WTC11 (cell line): ENCODE results near the gene FOXN3. TPM values are rescaled to one million over a fixed set of nuclear protein-coding genes. Genes with fewer than 3 reads are reported as not detected.

ENCODE experiments used
- ATAC-seq: fragments of 200-7000 bp; cut with Tn5 transposase; 2 replicates; pipeline ENCODE4 v1.10.0; 2021; ENCODE audit warnings: mild to moderate bottlenecking, moderate library complexity
- CTCF ChIA-PET: fragments of 300-600 bp; sonication (Branson Sonifier 250); formaldehyde crosslinking; loops from one replicate; lab custom pipeline; 2021; ENCODE audit warnings: antibody characterized with exemption; lab: Charles Lee
- POLR2A ChIA-PET: fragments of 350-600 bp; sonication (Branson Sonifier 250); formaldehyde crosslinking; loops from one replicate; lab custom pipeline; 2021; ENCODE audit warnings: antibody characterized with exemption; lab: Charles Lee
- DNase-seq: peaks from one replicate; pipeline ENCODE4 v3.0.0; 2021; ENCODE audit warnings: low spot score
- H3K27ac Mint-ChIP-seq: 2 replicates; pipeline ENCODE4 v1.8.0; 2021; ENCODE audit warnings: mixed read lengths
- H3K27me3 Mint-ChIP-seq: 2 replicates; pipeline ENCODE4 v1.8.0; 2021; ENCODE audit warnings: low read depth, mild to moderate bottlenecking, moderate library complexity, mixed read lengths
- H3K36me3 Mint-ChIP-seq: 2 replicates; pipeline ENCODE4 v1.8.0; 2021; ENCODE audit warnings: mixed read lengths
- H3K4me1 Mint-ChIP-seq: 2 replicates; pipeline ENCODE4 v1.8.0; 2022; ENCODE audit warnings: mixed read lengths
- H3K4me3 Mint-ChIP-seq: 2 replicates; pipeline ENCODE4 v1.8.0; 2021; ENCODE audit warnings: mild to moderate bottlenecking, moderate library complexity, mixed read lengths
- H3K9me3 Mint-ChIP-seq: 2 replicates; pipeline ENCODE4 v1.8.0; 2021; ENCODE audit warnings: mixed read lengths
- AR ChIP-seq: fragments of 250-450 bp; sonication (Bioruptor Pico); IDR thresholded peaks from 2 replicates; pipeline ENCODE4 v1.9.0; 2021; ENCODE audit warnings: mild to moderate bottlenecking
- ARID4B ChIP-seq: sonication (generic); formaldehyde crosslinking; IDR thresholded peaks from 2 replicates; pipeline ENCODE4 v1.8.0; 2023; ENCODE audit warnings: missing genetic modification reagents, mild to moderate bottlenecking, borderline replicate concordance
- CREB1 ChIP-seq: sonication (generic); formaldehyde crosslinking; IDR thresholded peaks from 2 replicates; pipeline ENCODE4 v1.8.0; 2023; ENCODE audit warnings: mild to moderate bottlenecking, missing genetic modification reagents
- GABPB1 ChIP-seq: sonication (generic); formaldehyde crosslinking; IDR thresholded peaks from 2 replicates; pipeline ENCODE4 v1.8.1; 2023; ENCODE audit warnings: mild to moderate bottlenecking, missing genetic modification reagents
- GTF2I ChIP-seq: fragments of 250-450 bp; sonication (Bioruptor Pico); conservative IDR thresholded peaks from 2 replicates; pipeline ENCODE4 v1.4.0; 2021; ENCODE audit warnings: mild to moderate bottlenecking
- IRF2 ChIP-seq: sonication (generic); formaldehyde crosslinking; IDR thresholded peaks from 2 replicates; pipeline ENCODE4 v1.8.0; 2022; ENCODE audit warnings: low read depth, missing genetic modification reagents, borderline replicate concordance
- JUN ChIP-seq: sonication (generic); formaldehyde crosslinking; IDR thresholded peaks from 2 replicates; pipeline ENCODE4 v1.8.0; 2023; ENCODE audit warnings: mild to moderate bottlenecking, missing genetic modification reagents
- KAT7 ChIP-seq: sonication (generic); formaldehyde crosslinking; IDR thresholded peaks from 2 replicates; pipeline ENCODE4 v1.8.1; 2023; ENCODE audit warnings: missing genetic modification reagents, mild to moderate bottlenecking, borderline replicate concordance
- NFATC4 ChIP-seq: fragments of 250-450 bp; sonication (Bioruptor Pico); IDR thresholded peaks from 2 replicates; pipeline ENCODE4 v1.9.0; 2021; ENCODE audit warnings: mild to moderate bottlenecking
- NFE2L1 ChIP-seq: sonication (generic); formaldehyde crosslinking; IDR thresholded peaks from 2 replicates; pipeline ENCODE4 v1.8.1; 2023; ENCODE audit warnings: missing genetic modification reagents
- NR3C1 ChIP-seq: sonication (generic); formaldehyde crosslinking; conservative IDR thresholded peaks from 2 replicates; pipeline ENCODE4 v1.8.1; 2023; ENCODE audit warnings: low read depth, mild to moderate bottlenecking, missing genetic modification reagents
- TEAD1 ChIP-seq: sonication (generic); formaldehyde crosslinking; IDR thresholded peaks from 2 replicates; pipeline ENCODE4 v1.8.0; 2022; ENCODE audit warnings: mild to moderate bottlenecking, missing genetic modification reagents
- USF1 ChIP-seq: sonication (generic); formaldehyde crosslinking; IDR thresholded peaks from 2 replicates; pipeline ENCODE4 v1.8.0; 2022; ENCODE audit warnings: mild to moderate bottlenecking, missing genetic modification reagents
- total RNA-seq: library from RNA; stranded (reverse); gene quantifications from 3 replicates; pipeline ENCODE4 v1.2.3, GENCODE V29; 2021
- TF ChIP-seq, protein P1 (sequence below): sonication (generic); formaldehyde crosslinking; IDR thresholded peaks from 2 replicates; pipeline ENCODE4 v1.8.0; 2023; ENCODE audit warnings: missing genetic modification reagents
- TF ChIP-seq, protein P2 (sequence below): sonication (generic); formaldehyde crosslinking; IDR thresholded peaks from 2 replicates; pipeline ENCODE4 v1.8.1; 2022; ENCODE audit warnings: mild to moderate bottlenecking, missing genetic modification reagents, moderate library complexity, borderline replicate concordance
- TF ChIP-seq, protein P3 (sequence below): sonication (generic); formaldehyde crosslinking; conservative IDR thresholded peaks from 2 replicates; pipeline ENCODE4 v1.8.1; 2023; ENCODE audit warnings: mild to moderate bottlenecking, low read depth, missing genetic modification reagents, moderate library complexity

The FOXN3 gene
- total RNA-seq, 1 experiment from 2014 or later, result 170 TPM

DNA sequence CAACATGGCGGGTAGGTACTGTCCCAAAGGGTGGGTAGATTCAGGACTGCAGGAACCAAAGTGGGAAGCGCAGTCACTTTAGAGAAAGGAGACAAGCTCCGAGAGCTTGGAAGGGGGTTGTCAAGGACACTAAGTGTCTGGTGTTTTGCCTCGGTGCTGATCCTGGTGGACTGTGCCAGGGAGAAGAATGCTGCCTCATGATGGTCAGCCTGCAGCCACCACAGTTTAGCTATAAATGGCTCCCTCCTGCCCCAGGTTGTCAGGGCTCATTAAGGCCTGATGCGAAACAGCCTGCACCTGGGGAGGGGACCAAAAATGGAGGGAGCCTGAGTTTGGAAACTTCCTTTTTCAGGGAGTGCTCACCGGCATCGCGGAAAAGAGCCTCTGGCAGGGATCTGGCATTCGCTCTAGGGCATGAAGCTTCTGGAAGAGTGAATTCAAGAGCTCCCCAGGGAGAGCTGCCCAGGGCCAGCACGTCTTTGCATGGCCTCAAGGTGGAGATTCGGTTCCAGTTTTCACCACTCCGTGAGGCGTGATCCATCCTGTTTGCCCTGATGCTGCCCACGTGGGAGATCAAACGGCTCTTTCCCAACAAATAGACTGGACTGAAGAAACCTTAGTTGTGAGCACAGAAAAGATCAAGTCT is 164.0 kb downstream of the FOXN3 start:
- Mint-ChIP-seq H3K27ac (peak overlapping the region; percentile 56), H3K4me1 (peaks cover 77% of the 10 kb centered on the region), H3K9me3 (no peaks in the 10 kb centered on the region), H3K4me3 (no peak overlapping the region), H3K36me3 (peaks cover 11% of the 10 kb centered on the region; the same call in 1 of the 2 replicates), H3K27me3 (no peaks in the 10 kb centered on the region)
- ChIA-PET POLR2A (no interaction called here), CTCF (interaction anchor here (0.8 to 1.6 kb wide), 9 partner anchors 9 to 212 kb away, joined by 3 to 5 read pairs (median 4); no protein-coding TSS in a partner anchor)
- ATAC-seq, result peak; percentile 68
- TF ChIP-seq ARID4B (CRISPR knock-in tag), result no peak
- TF ChIP-seq, protein P1, sequence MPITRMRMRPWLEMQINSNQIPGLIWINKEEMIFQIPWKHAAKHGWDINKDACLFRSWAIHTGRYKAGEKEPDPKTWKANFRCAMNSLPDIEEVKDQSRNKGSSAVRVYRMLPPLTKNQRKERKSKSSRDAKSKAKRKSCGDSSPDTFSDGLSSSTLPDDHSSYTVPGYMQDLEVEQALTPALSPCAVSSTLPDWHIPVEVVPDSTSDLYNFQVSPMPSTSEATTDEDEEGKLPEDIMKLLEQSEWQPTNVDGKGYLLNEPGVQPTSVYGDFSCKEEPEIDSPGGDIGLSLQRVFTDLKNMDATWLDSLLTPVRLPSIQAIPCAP (CRISPR knock-in tag), result no peak
- TF ChIP-seq USF1, result no peak
- TF ChIP-seq NFATC4 (CRISPR knock-in tag), result no peak
- no peak for TF ChIP-seq NR3C1 (CRISPR knock-in tag)
- TF ChIP-seq, protein P2, sequence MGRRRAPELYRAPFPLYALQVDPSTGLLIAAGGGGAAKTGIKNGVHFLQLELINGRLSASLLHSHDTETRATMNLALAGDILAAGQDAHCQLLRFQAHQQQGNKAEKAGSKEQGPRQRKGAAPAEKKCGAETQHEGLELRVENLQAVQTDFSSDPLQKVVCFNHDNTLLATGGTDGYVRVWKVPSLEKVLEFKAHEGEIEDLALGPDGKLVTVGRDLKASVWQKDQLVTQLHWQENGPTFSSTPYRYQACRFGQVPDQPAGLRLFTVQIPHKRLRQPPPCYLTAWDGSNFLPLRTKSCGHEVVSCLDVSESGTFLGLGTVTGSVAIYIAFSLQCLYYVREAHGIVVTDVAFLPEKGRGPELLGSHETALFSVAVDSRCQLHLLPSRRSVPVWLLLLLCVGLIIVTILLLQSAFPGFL (CRISPR knock-in tag), result no peak
- no peak for TF ChIP-seq GTF2I (CRISPR knock-in tag)
- peak; percentile 23 for DNase-seq

DNA sequence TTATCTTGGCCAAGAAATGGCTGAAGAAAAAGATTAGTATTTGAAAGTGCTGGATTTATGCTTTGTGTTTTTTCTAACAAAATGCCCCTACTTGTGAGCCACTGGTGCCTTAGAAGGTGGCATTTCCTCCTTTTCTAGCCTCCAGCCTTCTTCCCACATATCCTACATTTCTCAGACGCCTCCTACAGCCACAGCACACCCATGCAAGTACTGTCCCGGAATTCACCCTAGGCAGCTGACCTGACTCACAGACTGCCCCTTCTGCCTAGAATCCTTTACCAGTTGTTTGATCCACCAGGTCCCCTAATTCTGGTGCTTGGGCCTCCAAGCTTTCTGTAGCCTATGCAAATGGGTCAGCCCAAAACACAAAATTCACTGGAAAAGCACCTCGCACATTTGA is 166.0 kb downstream of the FOXN3 start:
- Mint-ChIP-seq H3K27me3 (no peaks in the 10 kb centered on the region), H3K4me1 (peaks cover 80% of the 10 kb centered on the region), H3K4me3 (no peak overlapping the region), H3K36me3 (peaks cover 3% of the 10 kb centered on the region; the same call in 1 of the 2 replicates), H3K27ac (no peak overlapping the region), H3K9me3 (no peaks in the 10 kb centered on the region)
- peak; percentile 43; the same call in 1 of the 2 replicates for ATAC-seq
- ChIA-PET POLR2A (no interaction called here), CTCF (no interaction called here)
- DNase-seq, result no peak
- TF ChIP-seq GABPB1 (CRISPR knock-in tag) (no peak), CREB1 (no peak), TEAD1 (CRISPR knock-in tag) (no peak), KAT7 (CRISPR knock-in tag) (no peak), AR (CRISPR knock-in tag) (no peak), NR3C1 (CRISPR knock-in tag) (no peak), JUN (CRISPR knock-in tag) (no peak), GTF2I (CRISPR knock-in tag) (no peak), ARID4B (CRISPR knock-in tag) (no peak), NFE2L1 (CRISPR knock-in tag) (no peak), IRF2 (CRISPR knock-in tag) (no peak)
- TF ChIP-seq, protein P3, sequence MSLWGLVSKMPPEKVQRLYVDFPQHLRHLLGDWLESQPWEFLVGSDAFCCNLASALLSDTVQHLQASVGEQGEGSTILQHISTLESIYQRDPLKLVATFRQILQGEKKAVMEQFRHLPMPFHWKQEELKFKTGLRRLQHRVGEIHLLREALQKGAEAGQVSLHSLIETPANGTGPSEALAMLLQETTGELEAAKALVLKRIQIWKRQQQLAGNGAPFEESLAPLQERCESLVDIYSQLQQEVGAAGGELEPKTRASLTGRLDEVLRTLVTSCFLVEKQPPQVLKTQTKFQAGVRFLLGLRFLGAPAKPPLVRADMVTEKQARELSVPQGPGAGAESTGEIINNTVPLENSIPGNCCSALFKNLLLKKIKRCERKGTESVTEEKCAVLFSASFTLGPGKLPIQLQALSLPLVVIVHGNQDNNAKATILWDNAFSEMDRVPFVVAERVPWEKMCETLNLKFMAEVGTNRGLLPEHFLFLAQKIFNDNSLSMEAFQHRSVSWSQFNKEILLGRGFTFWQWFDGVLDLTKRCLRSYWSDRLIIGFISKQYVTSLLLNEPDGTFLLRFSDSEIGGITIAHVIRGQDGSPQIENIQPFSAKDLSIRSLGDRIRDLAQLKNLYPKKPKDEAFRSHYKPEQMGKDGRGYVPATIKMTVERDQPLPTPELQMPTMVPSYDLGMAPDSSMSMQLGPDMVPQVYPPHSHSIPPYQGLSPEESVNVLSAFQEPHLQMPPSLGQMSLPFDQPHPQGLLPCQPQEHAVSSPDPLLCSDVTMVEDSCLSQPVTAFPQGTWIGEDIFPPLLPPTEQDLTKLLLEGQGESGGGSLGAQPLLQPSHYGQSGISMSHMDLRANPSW (CRISPR knock-in tag), result no peak
